ENCODE measurements around the gene BCAS1.

The BCAS1 gene

GRCh38 chr20:54088430-54088829, 18.0 kb upstream of the BCAS1 start:
- Histone ChIP-seq H3K9ac (ENCODE audit: low read depth, low read length) (no peak overlapping the region), H3K4me3 (ENCODE audit: low read length) (no peak overlapping the region), H3K27ac (ENCODE audit: low read depth, low read length) (no peak overlapping the region), H3K36me3 (ENCODE audit: insufficient read depth, low read length) (no peaks in the 10 kb centered on the region), H3K4me1 (ENCODE audit: insufficient read depth, low read length) (no peaks in the 10 kb centered on the region), H3K9me3 (ENCODE audit: insufficient read depth, low read depth, low read length) (no peaks in the 10 kb centered on the region), H3K27me3 (ENCODE audit: insufficient read depth, low read length) (no peaks in the 10 kb centered on the region)
- WGBS: 100% methylated on average over 1 of the region's 1 CpG

DNA sequence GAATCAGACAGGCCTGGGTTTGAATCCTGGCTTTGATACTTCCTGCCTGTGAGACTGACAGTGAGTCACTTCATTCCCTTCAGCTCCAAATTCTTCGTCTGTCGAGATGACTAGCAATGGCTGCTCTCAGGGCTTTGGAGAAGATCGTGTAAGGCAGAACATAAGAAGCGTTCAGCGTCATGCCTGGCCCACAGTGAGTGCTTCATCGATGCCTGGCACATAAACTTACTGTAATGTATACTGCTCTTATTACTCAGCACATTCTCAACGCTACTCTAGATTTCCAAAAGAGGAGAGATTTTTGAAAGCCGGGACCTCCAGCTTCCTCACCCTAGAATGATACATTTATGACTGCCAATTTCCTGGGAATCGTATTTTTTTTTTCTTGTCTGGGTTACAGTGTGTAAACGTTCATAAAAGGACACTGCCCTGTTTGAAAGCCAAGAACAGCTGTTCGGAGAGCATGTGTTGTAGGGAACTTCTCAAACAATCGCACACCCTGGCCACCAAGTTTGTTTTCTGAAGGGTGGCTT, 16.2 kb upstream of the BCAS1 start:
- no peak overlapping the region for H3K9ac ChIP-seq (ENCODE audit: low read depth, low read length)
- no peaks in the 10 kb centered on the region for H3K4me1 ChIP-seq (ENCODE audit: insufficient read depth, low read length)
- H3K9me3 ChIP-seq (ENCODE audit: insufficient read depth, low read depth, low read length): no peaks in the 10 kb centered on the region
- 93% methylated on average over 12 of the region's 12 CpGs for WGBS
- no peak overlapping the region for H3K27ac ChIP-seq (ENCODE audit: low read depth, low read length)
- H3K27me3 ChIP-seq (ENCODE audit: insufficient read depth, low read length): no peaks in the 10 kb centered on the region
- H3K36me3 ChIP-seq (ENCODE audit: insufficient read depth, low read length): no peaks in the 10 kb centered on the region
- H3K4me3 ChIP-seq (ENCODE audit: low read length): no peak overlapping the region

DNA sequence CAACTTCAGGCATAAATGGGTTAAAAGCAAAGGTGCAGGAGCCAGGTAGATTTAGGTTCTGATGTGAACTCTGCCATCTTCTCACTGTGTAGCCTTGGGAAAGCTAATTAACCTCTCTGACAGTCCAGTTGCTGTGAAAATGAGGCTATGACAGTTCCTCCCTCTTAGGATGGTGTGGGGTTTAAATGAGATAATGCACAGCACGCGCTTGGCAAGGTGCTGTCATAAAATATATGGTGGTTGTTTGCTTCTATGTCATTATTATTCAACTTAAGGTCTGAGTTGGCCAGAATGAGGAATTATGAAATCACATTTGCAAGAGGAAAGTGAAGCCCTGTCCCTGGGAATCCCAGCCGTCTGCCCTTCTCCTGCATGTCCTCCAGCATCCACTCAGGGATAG, 15.5 kb upstream of the BCAS1 start:
- no peak overlapping the region for H3K4me3 ChIP-seq (ENCODE audit: low read length)
- no peaks in the 10 kb centered on the region for H3K36me3 ChIP-seq (ENCODE audit: insufficient read depth, low read length)
- no peaks in the 10 kb centered on the region for H3K4me1 ChIP-seq (ENCODE audit: insufficient read depth, low read length)
- no peak overlapping the region for H3K9ac ChIP-seq (ENCODE audit: low read depth, low read length)
- H3K27me3 ChIP-seq (ENCODE audit: insufficient read depth, low read length): no peaks in the 10 kb centered on the region
- 89% methylated on average over 3 of the region's 3 CpGs for WGBS
- H3K27ac ChIP-seq (ENCODE audit: low read depth, low read length): no peak overlapping the region
- no peaks in the 10 kb centered on the region for H3K9me3 ChIP-seq (ENCODE audit: insufficient read depth, low read depth, low read length)

DNA sequence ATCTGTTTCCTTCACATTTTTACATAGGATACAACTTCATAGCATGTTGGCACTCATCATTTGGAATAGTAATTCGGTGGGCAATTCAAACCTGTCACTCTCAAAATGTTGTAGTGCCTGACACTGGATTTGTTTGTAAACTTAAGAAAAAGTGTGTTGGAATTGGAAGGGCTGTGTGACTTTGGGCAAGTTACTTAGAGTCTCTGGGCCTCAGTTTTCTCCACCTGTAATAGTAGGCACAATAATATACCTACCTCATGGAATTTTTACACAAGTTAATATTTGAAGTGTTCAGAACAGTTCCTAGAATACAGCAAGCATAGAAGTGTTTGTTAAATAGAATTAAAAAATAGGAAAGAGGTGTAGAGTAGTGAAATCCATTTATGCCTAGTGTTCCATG, 15.0 kb upstream of the BCAS1 start:
- H3K27ac ChIP-seq (ENCODE audit: low read depth, low read length): no peak overlapping the region
- WGBS: 83% methylated on average over 1 of the region's 1 CpG
- H3K4me1 ChIP-seq (ENCODE audit: insufficient read depth, low read length): no peaks in the 10 kb centered on the region

DNA sequence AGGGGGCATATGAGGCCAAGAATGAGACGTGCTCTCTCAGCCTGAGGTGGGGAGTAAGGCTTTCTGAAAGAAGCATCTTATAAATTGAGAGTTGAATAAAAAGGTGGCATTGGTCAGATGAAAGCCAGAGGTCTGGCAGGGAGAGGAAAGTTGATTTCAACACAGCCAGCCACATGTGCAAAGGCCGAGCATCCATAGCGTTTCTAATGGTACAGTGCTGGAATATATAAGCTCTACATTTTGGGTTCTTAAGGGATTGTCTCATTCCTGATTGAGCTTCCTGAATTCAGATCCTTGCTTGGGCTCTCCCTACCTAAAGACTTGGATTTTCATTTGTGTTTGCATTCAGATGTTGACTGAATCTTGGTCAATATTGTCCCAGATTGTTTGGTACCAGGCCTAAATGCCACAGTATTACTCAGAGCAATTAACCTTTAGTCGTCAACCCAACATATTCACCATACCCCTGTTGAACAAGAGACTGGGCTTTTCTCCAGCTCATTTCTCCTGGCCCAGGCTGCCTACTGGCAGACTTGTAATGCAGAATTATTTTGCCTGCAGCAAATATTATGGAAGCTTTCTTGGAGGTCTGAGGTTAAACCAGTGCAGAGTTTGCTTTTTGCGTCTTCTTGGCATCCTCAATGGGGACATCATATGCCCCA, 14.5 kb upstream of the BCAS1 start:
- Histone ChIP-seq H3K4me1 (ENCODE audit: insufficient read depth, low read length) (no peaks in the 10 kb centered on the region), H3K9ac (ENCODE audit: low read depth, low read length) (no peak overlapping the region), H3K4me3 (ENCODE audit: low read length) (no peak overlapping the region), H3K27ac (ENCODE audit: low read depth, low read length) (no peak overlapping the region), H3K36me3 (ENCODE audit: insufficient read depth, low read length) (no peaks in the 10 kb centered on the region), H3K27me3 (ENCODE audit: insufficient read depth, low read length) (no peaks in the 10 kb centered on the region), H3K9me3 (ENCODE audit: insufficient read depth, low read depth, low read length) (no peaks in the 10 kb centered on the region)
- WGBS: 93% methylated on average over 5 of the region's 5 CpGs

More for the DNA sequence above, 15.0 kb upstream of the BCAS1 start:
- H3K4me3 ChIP-seq (ENCODE audit: low read length): no peak overlapping the region
- no peaks in the 10 kb centered on the region for H3K9me3 ChIP-seq (ENCODE audit: insufficient read depth, low read depth, low read length)
- no peaks in the 10 kb centered on the region for H3K27me3 ChIP-seq (ENCODE audit: insufficient read depth, low read length)
- H3K36me3 ChIP-seq (ENCODE audit: insufficient read depth, low read length): no peaks in the 10 kb centered on the region
- H3K9ac ChIP-seq (ENCODE audit: low read depth, low read length): no peak overlapping the region

DNA sequence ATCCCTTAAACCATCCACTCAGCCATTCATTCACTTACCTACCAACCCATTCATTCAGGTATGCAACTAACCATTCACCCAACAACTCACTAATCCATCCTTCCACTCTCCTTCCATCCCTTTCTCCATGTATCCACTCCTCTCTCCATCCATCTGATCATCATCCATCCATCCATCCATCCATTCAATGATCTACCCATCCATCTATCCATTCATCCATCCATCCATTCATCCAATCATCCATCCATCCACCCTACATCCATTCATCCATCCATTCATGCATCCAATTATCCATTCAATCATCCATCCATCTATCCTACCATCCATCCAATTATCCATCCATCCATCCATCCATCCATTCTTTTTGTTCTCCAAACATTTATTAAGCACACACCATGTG, 13.8 kb upstream of the BCAS1 start:
- Histone ChIP-seq H3K36me3 (ENCODE audit: insufficient read depth, low read length) (no peaks in the 10 kb centered on the region), H3K27me3 (ENCODE audit: insufficient read depth, low read length) (no peaks in the 10 kb centered on the region), H3K4me3 (ENCODE audit: low read length) (no peak overlapping the region), H3K4me1 (ENCODE audit: insufficient read depth, low read length) (no peaks in the 10 kb centered on the region), H3K9me3 (ENCODE audit: insufficient read depth, low read depth, low read length) (no peaks in the 10 kb centered on the region), H3K9ac (ENCODE audit: low read depth, low read length) (no peak overlapping the region), H3K27ac (ENCODE audit: low read depth, low read length) (no peak overlapping the region)

DNA sequence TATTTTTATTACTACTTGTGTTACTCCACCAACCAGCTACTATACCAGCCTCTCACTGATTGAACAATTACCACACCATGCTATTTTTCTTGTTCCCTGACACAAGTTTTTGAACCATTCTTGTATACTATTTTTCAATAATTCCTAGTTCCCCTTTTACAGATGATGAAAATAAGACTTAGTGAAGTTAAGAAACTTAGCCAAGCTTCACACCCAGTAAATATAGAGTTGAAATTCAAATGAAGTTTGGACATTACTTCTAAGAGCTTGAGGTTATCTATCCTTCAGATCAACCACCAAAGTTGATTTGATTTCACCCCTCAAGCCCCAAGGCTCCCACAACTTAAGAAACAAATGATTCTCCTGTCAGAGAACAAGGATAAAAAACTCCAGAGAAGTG, 13.1 kb upstream of the BCAS1 start:
- H3K27ac ChIP-seq (ENCODE audit: low read depth, low read length): no peak overlapping the region
- H3K9ac ChIP-seq (ENCODE audit: low read depth, low read length): no peak overlapping the region
- no peaks in the 10 kb centered on the region for H3K4me1 ChIP-seq (ENCODE audit: insufficient read depth, low read length)
- H3K27me3 ChIP-seq (ENCODE audit: insufficient read depth, low read length): no peaks in the 10 kb centered on the region
- no peaks in the 10 kb centered on the region for H3K36me3 ChIP-seq (ENCODE audit: insufficient read depth, low read length)
- H3K4me3 ChIP-seq (ENCODE audit: low read length): no peak overlapping the region
- no peaks in the 10 kb centered on the region for H3K9me3 ChIP-seq (ENCODE audit: insufficient read depth, low read depth, low read length)

- H3K4me1 ChIP-seq (ENCODE audit: insufficient read depth, low read length): no peaks in the 10 kb centered on the region
- no peak overlapping the region for H3K27ac ChIP-seq (ENCODE audit: low read depth, low read length)
- H3K4me3 ChIP-seq (ENCODE audit: low read length): no peak overlapping the region
- H3K36me3 ChIP-seq (ENCODE audit: insufficient read depth, low read length): no peaks in the 10 kb centered on the region
- no peak overlapping the region for H3K9ac ChIP-seq (ENCODE audit: low read depth, low read length)
- no peaks in the 10 kb centered on the region for H3K9me3 ChIP-seq (ENCODE audit: insufficient read depth, low read depth, low read length)
- H3K27me3 ChIP-seq (ENCODE audit: insufficient read depth, low read length): no peaks in the 10 kb centered on the region
- WGBS: 91% methylated on average over 6 of the region's 6 CpGs
These were observed 11.7 kb upstream of the BCAS1 start for GRCh38 chr20:54082100-54082499.

GRCh38 chr20:54079652-54080051, 9.3 kb upstream of the BCAS1 start:
- Histone ChIP-seq H3K9me3 (ENCODE audit: insufficient read depth, low read depth, low read length) (no peaks in the 10 kb centered on the region), H3K36me3 (ENCODE audit: insufficient read depth, low read length) (no peaks in the 10 kb centered on the region), H3K4me1 (ENCODE audit: insufficient read depth, low read length) (no peaks in the 10 kb centered on the region), H3K27me3 (ENCODE audit: insufficient read depth, low read length) (no peaks in the 10 kb centered on the region), H3K27ac (ENCODE audit: low read depth, low read length) (no peak overlapping the region), H3K9ac (ENCODE audit: low read depth, low read length) (no peak overlapping the region), H3K4me3 (ENCODE audit: low read length) (no peak overlapping the region)
- whole genome bisulfite sequencing: no CpG with 5 or more reads among the region's 3 CpGs

DNA sequence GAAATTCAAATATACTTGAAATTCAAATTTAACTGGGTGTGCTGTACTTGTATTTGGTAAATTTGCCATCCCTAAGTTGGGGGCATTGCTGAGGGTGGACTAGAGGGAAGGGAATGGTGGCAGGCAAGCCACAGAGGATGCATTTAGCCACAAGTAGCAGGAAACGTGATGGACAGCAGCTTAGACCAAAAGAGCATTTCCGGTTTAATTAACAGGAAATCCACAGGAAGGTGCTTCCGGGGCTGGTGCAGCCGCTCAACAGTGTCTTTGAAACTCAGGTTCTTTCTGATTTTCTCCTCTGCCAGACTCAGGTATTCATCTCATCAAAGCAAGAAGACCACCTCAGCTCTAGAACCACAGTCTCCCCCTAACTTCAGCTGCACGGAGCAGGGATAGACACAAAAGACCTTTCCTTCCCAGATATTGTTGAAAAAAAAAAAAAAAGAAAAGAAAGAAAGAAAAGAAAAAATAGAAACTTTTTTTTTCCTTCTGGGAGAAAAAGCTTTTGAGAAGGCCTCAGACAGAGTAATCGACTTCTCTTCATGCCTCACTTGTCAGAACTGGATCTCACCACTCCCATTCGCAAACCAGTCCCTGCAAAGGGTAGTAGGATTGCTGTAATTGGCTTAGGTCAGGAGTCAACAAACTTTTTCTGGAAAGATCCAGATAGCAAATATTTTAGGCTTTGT, 8.0 kb upstream of the BCAS1 start:
- Histone ChIP-seq H3K4me3 (ENCODE audit: low read length) (no peak overlapping the region), H3K27ac (ENCODE audit: low read depth, low read length) (no peak overlapping the region), H3K4me1 (ENCODE audit: insufficient read depth, low read length) (no peaks in the 10 kb centered on the region), H3K9ac (ENCODE audit: low read depth, low read length) (no peak overlapping the region), H3K9me3 (ENCODE audit: insufficient read depth, low read depth, low read length) (no peaks in the 10 kb centered on the region), H3K27me3 (ENCODE audit: insufficient read depth, low read length) (no peaks in the 10 kb centered on the region), H3K36me3 (ENCODE audit: insufficient read depth, low read length) (no peaks in the 10 kb centered on the region)
- 92% methylated on average over 6 of the region's 7 CpGs for WGBS

DNA sequence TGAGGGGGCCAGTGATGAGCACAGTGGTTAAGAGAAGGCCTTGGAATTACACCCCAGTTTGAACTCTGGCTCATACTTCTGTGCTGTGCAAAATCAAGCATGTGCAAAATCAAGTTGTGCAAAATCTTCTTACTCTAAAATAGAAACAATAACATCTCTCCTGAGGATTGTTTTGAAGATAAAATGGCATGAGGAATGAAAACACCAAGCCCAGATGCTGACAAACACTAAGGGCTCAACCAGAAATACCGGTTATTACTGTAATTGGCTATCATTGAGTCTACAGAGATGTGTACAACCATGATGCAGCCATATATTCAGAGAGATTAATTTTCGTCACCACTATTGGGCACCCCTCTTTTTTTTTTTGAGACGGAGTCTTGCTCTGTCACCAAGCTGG, 5.9 kb upstream of the BCAS1 start:
- Histone ChIP-seq H3K4me3 (ENCODE audit: low read length) (no peak overlapping the region), H3K9ac (ENCODE audit: low read depth, low read length) (no peak overlapping the region), H3K27ac (ENCODE audit: low read depth, low read length) (no peak overlapping the region), H3K27me3 (ENCODE audit: insufficient read depth, low read length) (no peaks in the 10 kb centered on the region), H3K9me3 (ENCODE audit: insufficient read depth, low read depth, low read length) (no peaks in the 10 kb centered on the region), H3K4me1 (ENCODE audit: insufficient read depth, low read length) (no peaks in the 10 kb centered on the region), H3K36me3 (ENCODE audit: insufficient read depth, low read length) (no peaks in the 10 kb centered on the region)
- 95% methylated on average over 3 of the region's 3 CpGs for WGBS

All from HUES64 (cell line).